Measurements from ENCODE around the gene SYNE1.
A peak's percentile ranks its signal among the peaks of the same experiment; 100 is the strongest.

SYNE1 gene

DNA sequence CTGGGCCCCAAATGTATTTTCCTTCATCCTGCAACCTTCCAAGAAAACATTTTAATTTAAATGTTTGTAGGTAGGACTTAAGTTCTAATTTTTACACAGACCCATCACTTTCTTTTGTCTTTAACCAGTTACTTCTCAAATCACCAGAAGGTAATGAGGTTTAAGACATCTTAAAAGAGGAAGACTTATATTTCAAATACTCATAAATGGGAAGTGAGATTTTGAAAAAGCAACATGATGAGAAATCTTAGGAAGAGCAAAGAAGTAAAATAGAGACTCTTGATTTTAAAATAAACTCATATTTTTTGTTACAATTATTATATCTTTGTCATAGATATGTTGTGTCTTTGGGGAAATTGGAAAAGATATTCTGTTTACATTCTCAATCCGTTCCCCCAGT is 82.3 kb downstream of the SYNE1 start:
- Histone ChIP-seq H3K27me3 (ENCODE audit: insufficient read depth, poor library complexity, severe bottlenecking) (no peaks in the 10 kb centered on the region), H3K4me3 (replicated peaks; ENCODE audit: insufficient read depth, low read length) (no peak overlapping the region), H3K27ac (replicated peaks) (no peak overlapping the region)
- DNase-seq (ENCODE audit: low read depth in 1 of 2, low spot score in 1 of 2) = no peak
- TF ChIP-seq SPI1 (IDR thresholded peaks at IDR 0.05; ENCODE audit: borderline replicate concordance, low read depth) = peak; percentile 47; the same call in 1 of the 2 replicates
- TF ChIP-seq POLR2AphosphoS5 (IDR thresholded peaks at IDR 0.05; ENCODE audit: low read depth) = no peak

DNA sequence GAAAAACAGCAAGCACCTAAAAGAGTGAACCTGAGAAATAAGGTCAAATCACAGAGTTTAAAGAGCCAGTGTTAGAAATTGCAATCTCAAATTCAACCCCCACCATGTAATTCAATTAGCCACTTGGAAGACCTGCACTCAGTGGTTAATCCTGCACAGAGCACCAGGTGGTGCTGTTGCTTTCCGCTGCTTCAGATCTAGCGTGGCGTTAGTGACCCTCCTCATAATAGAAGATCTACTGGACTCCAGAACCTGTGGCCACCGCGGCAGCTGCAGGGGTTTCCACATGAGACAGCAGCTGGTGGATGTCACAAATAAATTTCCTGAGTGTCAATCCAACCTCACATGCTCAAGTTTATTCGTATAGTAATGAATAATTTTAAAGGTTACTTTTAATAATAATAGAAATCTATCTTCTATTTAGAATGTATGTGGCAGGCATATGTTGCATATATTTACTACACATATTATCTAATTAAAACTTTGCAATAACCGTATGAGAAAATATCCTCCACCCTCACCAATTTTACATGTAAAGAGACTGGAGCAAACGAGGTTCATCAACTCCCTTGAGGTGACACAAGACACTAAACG is 84.4 kb downstream of the SYNE1 start:
- no peak for TF ChIP-seq SPI1 (IDR thresholded peaks at IDR 0.05; ENCODE audit: borderline replicate concordance, low read depth)
- TF ChIP-seq, protein P1, sequence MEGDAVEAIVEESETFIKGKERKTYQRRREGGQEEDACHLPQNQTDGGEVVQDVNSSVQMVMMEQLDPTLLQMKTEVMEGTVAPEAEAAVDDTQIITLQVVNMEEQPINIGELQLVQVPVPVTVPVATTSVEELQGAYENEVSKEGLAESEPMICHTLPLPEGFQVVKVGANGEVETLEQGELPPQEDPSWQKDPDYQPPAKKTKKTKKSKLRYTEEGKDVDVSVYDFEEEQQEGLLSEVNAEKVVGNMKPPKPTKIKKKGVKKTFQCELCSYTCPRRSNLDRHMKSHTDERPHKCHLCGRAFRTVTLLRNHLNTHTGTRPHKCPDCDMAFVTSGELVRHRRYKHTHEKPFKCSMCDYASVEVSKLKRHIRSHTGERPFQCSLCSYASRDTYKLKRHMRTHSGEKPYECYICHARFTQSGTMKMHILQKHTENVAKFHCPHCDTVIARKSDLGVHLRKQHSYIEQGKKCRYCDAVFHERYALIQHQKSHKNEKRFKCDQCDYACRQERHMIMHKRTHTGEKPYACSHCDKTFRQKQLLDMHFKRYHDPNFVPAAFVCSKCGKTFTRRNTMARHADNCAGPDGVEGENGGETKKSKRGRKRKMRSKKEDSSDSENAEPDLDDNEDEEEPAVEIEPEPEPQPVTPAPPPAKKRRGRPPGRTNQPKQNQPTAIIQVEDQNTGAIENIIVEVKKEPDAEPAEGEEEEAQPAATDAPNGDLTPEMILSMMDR (IDR thresholded peaks at IDR 0.05; ENCODE audit: insufficient read depth, low read length) = peak; percentile 75
- no peak overlapping the region for H3K4me3 ChIP-seq (replicated peaks; ENCODE audit: insufficient read depth, low read length)
- no peak overlapping the region for H3K27ac ChIP-seq (replicated peaks)
- no peaks in the 10 kb centered on the region for H3K27me3 ChIP-seq (ENCODE audit: insufficient read depth, poor library complexity, severe bottlenecking)
- peak; percentile 29 to 46 for DNase-seq (ENCODE audit: low read depth in 1 of 2, low spot score in 1 of 2)

DNA sequence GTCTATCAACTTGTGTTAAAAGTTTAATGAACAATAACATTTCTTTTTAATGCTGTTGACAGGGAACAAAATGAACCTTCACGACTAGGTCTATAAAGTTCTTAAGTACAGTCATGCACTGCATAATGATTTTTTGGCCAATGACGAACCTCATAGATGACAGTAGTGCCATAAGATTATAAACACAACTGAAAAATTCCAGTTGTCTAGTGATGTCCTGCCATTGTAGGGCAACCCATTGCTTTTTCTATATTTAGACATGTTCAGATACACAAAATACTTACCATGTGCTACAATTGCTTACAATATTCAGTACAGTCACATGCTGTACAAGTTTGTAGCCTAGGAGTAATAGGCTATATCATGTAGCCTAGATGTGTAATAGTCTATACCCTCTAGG is 93.6 kb downstream of the SYNE1 start:
- Histone ChIP-seq H3K27ac (replicated peaks) (no peak overlapping the region), H3K27me3 (ENCODE audit: insufficient read depth, poor library complexity, severe bottlenecking) (no peaks in the 10 kb centered on the region), H3K4me3 (replicated peaks; ENCODE audit: insufficient read depth, low read length) (no peak overlapping the region)
- no peak for DNase-seq (ENCODE audit: low read depth in 1 of 2, low spot score in 1 of 2)
- TF ChIP-seq, protein P1 (IDR thresholded peaks at IDR 0.05; ENCODE audit: insufficient read depth, low read length) = no peak
- TF ChIP-seq, protein P2, sequence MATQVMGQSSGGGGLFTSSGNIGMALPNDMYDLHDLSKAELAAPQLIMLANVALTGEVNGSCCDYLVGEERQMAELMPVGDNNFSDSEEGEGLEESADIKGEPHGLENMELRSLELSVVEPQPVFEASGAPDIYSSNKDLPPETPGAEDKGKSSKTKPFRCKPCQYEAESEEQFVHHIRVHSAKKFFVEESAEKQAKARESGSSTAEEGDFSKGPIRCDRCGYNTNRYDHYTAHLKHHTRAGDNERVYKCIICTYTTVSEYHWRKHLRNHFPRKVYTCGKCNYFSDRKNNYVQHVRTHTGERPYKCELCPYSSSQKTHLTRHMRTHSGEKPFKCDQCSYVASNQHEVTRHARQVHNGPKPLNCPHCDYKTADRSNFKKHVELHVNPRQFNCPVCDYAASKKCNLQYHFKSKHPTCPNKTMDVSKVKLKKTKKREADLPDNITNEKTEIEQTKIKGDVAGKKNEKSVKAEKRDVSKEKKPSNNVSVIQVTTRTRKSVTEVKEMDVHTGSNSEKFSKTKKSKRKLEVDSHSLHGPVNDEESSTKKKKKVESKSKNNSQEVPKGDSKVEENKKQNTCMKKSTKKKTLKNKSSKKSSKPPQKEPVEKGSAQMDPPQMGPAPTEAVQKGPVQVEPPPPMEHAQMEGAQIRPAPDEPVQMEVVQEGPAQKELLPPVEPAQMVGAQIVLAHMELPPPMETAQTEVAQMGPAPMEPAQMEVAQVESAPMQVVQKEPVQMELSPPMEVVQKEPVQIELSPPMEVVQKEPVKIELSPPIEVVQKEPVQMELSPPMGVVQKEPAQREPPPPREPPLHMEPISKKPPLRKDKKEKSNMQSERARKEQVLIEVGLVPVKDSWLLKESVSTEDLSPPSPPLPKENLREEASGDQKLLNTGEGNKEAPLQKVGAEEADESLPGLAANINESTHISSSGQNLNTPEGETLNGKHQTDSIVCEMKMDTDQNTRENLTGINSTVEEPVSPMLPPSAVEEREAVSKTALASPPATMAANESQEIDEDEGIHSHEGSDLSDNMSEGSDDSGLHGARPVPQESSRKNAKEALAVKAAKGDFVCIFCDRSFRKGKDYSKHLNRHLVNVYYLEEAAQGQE (IDR thresholded peaks at IDR 0.05; ENCODE audit: insufficient replicate concordance, low read depth) = no peak
- TF ChIP-seq SPI1 (IDR thresholded peaks at IDR 0.05; ENCODE audit: borderline replicate concordance, low read depth) (no peak), POLR2AphosphoS5 (IDR thresholded peaks at IDR 0.05; ENCODE audit: low read depth) (no peak), GABPA (IDR thresholded peaks at IDR 0.05; ENCODE audit: low read depth) (no peak)

DNA sequence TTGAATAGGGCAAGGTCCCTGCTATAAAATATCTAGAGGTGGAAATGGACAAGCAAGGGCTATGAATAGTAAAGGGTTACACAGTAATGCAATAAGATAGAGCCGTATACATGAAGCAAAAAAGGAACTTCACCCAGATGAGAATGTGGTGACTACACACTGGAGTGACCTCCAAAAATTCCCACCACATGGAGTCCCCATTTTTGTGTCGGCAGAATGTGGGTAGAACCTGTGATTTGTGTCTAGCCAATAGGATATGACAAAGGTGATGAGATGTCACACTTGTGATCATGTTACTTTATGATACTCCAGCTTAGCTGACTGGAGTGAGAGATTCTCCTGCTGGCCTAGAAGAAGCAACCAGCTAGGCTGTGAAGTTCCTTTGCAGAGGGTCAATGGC is 96.8 kb downstream of the SYNE1 start:
- H3K4me3 ChIP-seq (replicated peaks; ENCODE audit: insufficient read depth, low read length) = no peak overlapping the region
- TF ChIP-seq, protein P2 (IDR thresholded peaks at IDR 0.05; ENCODE audit: insufficient replicate concordance, low read depth) = no peak
- TF ChIP-seq GABPA (IDR thresholded peaks at IDR 0.05; ENCODE audit: low read depth) (no peak), POLR2AphosphoS5 (IDR thresholded peaks at IDR 0.05; ENCODE audit: low read depth) (no peak), SPI1 (IDR thresholded peaks at IDR 0.05; ENCODE audit: borderline replicate concordance, low read depth) (no peak)
- TF ChIP-seq, protein P1 (IDR thresholded peaks at IDR 0.05; ENCODE audit: insufficient read depth, low read length) = no peak
- DNase-seq (ENCODE audit: low read depth in 1 of 2, low spot score in 1 of 2) = no peak

More for the DNA sequence above, 96.8 kb downstream of the SYNE1 start:
- Histone ChIP-seq H3K27me3 (ENCODE audit: insufficient read depth, poor library complexity, severe bottlenecking) (no peaks in the 10 kb centered on the region), H3K27ac (replicated peaks) (no peak overlapping the region)

Data from HL-60 (cell line).